Dermis microvascular lymphatic vessel endothelial cell (primary cell): Measurements from ENCODE around the gene UCHL5. TPM values are rescaled to one million over a fixed set of nuclear protein-coding genes. Genes with fewer than 3 reads are reported as not detected.
A peak's percentile ranks its signal among the peaks of the same experiment; 100 is the strongest.

ENCODE experiments used
- DNase-seq, 2 donors: peaks; one replicate each; pipeline versions ENCODE4 v3.0.0 to v3.0.0-alpha.2; 2010; ENCODE audit warnings: low read depth in 2 of 2
- total RNA-seq: library from RNA; depleted of rRNA; stranded (reverse); fragments of >200 nt; gene quantifications from 2 replicates; pipeline ENCODE4 v1.2.1, GENCODE V29; 2014

UCHL5 gene, protein sequence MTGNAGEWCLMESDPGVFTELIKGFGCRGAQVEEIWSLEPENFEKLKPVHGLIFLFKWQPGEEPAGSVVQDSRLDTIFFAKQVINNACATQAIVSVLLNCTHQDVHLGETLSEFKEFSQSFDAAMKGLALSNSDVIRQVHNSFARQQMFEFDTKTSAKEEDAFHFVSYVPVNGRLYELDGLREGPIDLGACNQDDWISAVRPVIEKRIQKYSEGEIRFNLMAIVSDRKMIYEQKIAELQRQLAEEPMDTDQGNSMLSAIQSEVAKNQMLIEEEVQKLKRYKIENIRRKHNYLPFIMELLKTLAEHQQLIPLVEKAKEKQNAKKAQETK
- 13.8 and 14.5 TPM in 2 replicates for total RNA-seq

DNA sequence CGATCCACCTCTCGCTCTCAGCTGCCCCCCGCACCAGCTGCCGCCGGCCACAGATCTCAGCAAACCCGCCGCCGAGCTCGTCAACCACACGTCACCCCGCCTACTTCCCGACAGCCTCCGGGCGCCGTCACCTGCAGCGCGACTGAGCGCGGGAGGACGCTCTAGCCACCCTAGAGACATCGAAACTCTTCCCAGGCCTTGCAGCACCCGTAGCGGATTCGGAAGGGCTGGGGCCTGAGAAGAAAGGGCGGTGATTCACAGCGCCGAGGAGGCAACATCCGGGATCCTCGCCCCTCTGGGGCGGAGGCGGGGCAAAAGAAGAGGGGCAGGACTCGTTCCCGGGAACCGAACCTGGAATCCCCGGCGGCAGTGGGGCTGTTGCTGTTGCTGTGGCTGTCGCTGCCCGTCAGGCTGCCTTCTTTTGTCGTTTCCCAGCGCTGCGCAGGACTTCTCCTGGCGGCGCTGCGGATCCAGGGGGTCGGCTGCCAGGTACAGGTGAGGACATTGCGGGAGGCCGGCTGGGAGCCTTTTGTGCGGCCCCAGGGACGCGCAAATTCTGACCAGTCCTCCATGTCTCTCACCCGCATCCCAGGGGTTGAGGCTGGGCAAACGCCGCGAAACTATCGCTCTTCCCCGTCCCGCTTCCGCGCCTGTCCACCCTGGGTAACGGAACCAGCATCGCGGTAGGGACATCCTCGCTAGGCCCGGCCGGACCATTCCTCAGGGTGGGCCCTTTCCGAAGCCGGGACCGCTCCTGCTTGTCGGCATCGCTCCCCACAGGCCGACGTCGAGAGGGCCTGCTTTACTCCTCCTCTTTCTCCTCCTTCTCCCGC is at the start of gene UCHL5, which contains the start of gene RO60:
Gene UCHL5, minus strand, starts transcription at position 79 of the 833 bp plus-strand sequence. CDS start 100 bp downstream, outside the sequence.
Gene RO60, plus strand, starts transcription at position 331 of the 833 bp plus-strand sequence. CDS start 9,443 bp downstream, outside the sequence.
- DNase-seq: peak; percentile 97 to 99

DNA sequence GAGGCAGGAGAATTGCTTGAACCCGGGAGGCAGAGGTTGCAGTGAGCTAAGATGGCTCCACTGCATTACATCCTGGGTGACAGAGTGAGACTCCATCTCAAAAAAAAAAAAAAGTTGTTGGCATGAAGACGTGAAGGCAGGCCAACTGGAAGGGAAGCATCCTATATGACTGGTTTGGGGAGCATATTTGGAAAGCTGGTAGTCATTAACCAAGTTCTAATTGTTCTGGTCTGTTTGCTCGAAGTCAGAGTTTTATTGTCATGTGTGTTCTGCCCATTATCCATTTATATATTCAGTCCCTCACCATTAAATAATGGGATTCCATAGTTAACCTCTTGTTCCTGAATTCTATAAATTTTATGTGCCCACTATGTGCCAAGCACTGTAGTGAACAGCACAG is 49.3 kb upstream of the UCHL5 start:
- no peak for DNase-seq

GRCh38 chr1:193105821-193106177 is 46.6 kb upstream of the UCHL5 start:
- no peak for DNase-seq

GRCh38 chr1:193104907-193105820 is 46.0 kb upstream of the UCHL5 start, which contains the start of gene GLRX2:
GLRX2 (minus strand) TSS chr1:193105414; CDS start chr1:193105382, 32 bp downstream.
- DNase-seq: peak; percentile 51 to 89

GRCh38 chr1:193104502-193104906 is 45.3 kb upstream of the UCHL5 start:
- peak in 1 of 2 donors; percentile 67 for DNase-seq

- DNase-seq: peak in 1 of 2 donors; percentile 7
Measured at GRCh38 chr1:193103759-193104501, 44.8 kb upstream of the UCHL5 start.

- no peak for DNase-seq
Measured at GRCh38 chr1:193102662-193103061, 43.5 kb upstream of the UCHL5 start.

GRCh38 chr1:193094112-193094511 is 35.0 kb upstream of the UCHL5 start:
- DNase-seq: no peak

DNA sequence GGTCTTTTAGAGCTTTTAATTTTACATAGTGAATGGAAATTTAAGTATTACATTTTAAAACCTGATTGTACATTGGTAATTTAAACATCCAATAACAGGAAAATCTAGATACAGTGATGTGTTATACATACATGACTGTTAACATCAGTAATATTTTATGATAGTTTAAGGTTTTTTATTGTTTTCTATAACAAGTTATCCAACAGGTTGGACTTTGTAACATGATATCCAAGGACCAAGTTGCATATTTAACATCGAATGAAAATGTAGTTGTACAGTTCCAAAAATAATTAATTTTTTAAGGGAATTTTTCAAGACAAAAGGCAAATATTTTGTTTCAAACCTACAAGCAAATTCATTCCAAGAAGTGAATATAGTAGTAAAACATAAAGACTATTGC is 31.7 kb upstream of the UCHL5 start:
- no peak for DNase-seq

DNA sequence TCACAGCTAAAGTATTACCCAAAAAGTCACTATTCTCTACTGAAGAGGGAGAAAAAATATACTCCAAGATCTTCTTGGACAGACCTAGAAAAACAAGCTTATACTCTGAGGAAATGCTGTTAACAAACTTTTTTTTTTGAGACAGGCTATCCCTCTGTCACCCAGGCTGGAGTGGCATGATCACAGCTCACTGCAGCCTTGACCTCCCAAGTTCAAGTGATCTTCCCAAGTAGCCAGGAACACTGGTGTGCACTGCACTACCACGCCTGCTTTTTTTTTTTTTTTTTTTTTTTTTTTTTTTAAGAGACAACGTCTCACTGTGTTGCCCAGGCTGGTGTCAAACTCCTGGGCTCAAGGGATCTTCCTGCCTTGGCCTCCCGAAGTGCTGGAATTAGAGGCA is 28.7 kb upstream of the UCHL5 start:
- DNase-seq: no peak

GRCh38 chr1:193086342-193086741 is 27.2 kb upstream of the UCHL5 start:
- no peak for DNase-seq

DNA sequence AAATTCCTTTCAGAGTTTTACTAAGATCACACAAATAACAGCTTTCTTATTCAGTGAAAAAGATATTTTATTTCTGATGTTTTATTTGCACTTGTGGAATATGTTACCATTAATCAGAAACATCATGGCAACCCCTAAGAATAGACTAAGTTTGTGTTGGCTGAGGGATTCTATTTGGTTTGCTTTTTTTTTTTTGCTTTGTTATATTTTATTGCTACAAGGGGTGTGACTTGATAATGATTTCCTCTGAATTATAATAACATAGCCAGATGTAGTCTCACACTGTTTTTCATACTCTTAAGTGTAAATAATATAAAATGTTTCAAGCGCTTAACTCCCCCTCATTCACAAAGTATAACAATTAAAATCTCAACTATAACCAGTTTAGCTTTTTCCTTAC is 26.1 kb upstream of the UCHL5 start:
- DNase-seq: peak; percentile 43 to 55

GRCh38 chr1:193083365-193084088 is 24.4 kb upstream of the UCHL5 start:
- DNase-seq: no peak

DNA sequence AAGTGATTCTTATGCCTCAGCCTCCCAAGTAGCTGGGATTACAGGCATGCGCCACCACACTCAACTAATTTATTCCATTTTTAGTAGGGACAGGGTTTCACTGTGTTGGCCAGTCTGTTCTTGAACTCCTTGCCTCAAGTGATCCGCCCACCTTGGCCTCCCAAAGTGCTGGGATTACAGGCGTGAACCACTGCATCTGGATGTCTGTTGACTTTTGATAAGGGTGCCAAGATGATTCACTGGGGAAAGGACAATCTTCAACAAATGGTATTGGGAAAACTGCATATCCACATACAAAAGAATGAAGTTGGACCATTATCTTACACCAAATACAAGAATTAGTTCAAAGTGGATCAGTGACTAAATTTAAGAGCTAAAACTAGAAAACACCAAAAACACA is 20.0 kb upstream of the UCHL5 start:
- DNase-seq: no peak

DNA sequence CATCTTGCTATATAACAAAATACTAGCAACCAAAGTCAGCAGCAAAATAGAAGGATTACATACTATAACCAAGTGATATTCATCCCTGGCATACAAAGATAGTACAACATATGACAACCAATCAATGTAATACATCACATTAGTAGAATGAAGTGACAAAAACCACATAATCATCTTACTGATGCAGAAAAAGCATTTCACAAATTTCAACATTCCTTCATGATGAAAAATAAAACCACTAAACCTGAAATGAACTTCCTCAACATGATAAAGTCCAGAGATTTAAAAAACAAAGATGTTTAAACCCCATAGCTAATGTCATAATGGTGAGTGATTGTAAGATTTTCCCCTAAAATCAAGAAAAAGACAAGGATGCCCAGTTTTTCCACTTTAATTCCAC is 18.8 kb upstream of the UCHL5 start:
- no peak for DNase-seq

- DNase-seq: peak in 1 of 2 donors; percentile 12
Measured at GRCh38 chr1:193070942-193071341, 11.8 kb upstream of the UCHL5 start.

DNA sequence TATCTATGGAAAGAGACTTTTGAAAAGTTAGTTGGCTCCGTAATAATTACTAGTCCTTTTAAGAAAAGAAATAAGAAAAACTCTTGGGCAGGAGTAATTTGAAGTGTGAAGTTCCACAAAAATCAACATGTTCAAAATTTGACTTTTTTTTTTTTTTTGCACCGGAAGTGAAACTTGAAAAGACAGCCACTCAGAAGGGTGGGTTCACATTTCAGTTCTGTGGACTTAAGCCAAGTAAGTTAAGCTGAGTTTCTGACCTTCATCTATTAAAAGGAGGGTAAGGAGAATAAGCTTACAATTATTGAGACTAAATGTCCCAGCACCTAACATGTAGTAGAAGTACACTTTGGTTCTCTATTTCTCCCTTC is 11.2 kb upstream of the UCHL5 start:
- DNase-seq: no peak

DNA sequence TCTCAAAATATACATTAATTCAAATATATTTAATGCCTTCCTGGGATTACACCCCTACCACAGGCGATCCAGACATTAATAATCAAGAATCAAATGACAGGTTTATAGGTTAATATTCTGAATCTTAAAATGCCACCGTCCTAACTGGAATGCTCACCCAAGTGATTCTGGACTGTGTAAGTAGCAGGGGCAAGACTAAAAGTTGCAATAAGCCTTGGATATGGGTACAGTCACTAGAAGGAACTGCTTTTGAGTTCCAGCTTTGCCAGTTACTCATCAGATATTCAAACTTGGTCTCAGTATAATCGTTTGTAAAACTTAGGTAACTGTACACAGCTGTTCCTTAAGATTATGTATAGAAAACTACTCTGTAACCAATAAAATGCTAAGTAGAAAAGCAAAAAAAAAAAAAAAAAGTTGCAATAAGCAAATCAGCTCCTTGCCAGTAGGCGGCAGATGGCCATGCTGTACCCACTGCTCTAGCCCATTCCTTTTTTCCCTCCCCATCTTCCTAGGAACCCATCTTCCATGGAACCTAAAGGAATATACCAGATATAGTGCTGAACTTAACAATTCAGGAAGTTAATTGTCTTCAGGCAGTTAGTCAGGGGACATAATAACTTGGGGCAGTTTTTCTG is 10.7 kb upstream of the UCHL5 start:
- DNase-seq: peak in 1 of 2 donors; percentile 12

DNA sequence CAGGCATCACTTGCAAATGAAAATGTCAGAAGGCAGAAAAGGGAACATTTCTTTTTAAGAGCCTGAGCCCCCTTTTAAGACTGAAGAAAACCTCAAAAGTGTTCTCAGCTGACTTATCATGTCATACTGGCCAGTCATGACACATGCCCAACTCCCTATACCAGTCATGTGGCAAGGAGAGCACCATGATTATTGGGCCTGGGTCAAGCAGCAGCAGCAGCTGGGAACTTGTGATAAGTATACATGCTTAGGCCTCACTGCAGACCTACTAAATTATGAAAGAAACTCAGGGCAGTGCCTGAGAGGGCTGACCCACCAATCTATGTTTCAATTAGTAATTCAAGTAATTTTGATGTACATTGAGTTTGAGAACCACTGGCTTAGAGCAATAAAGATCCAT is 8.9 kb upstream of the UCHL5 start:
- no peak for DNase-seq

- DNase-seq: no peak
Measured at GRCh38 chr1:193066606-193067005, 7.4 kb upstream of the UCHL5 start.
